HL-60 (cell line): ENCODE measurements around the gene CACNB3.
A peak's percentile ranks its signal among the peaks of the same experiment; 100 is the strongest.

Experiments
- DNase-seq, 2 experiments: peaks; one replicate each; pipeline ENCODE4 v3.0.0-alpha.2; 2010 to 2020; ENCODE audit warnings: low read depth in 1 of 2, low spot score in 1 of 2
- H3K27ac ChIP-seq: fragments of 250-450 bp; sonication (Bioruptor Pico); replicated peaks from 2 replicates; pipeline ENCODE4 v1.5.1; 2020; ENCODE audit warnings: mild to moderate bottlenecking, moderate library complexity
- H3K27me3 ChIP-seq: fragments of 250-450 bp; sonication (Bioruptor Pico); 2 replicates; pipeline ENCODE4 v1.5.1; 2021; ENCODE audit warnings: mild to moderate bottlenecking, moderate library complexity; ENCODE audit not compliant: insufficient read depth, poor library complexity, severe bottlenecking
- H3K4me3 ChIP-seq: replicated peaks from 2 replicates; pipeline ENCODE4 v1.5.1; 2011; ENCODE audit warnings: mild to moderate bottlenecking, control low read depth, low read length; ENCODE audit not compliant: insufficient read depth
- CTCF ChIP-seq: IDR thresholded peaks from one replicate; pipeline ENCODE4 v1.5.1; 2011; ENCODE audit warnings: low read length, control low read depth, inconsistent platforms; ENCODE audit not compliant: insufficient read depth
- GABPA ChIP-seq: IDR thresholded peaks from 2 replicates; pipeline ENCODE4 v1.6.1; 2012; ENCODE audit warnings: low read depth
- POLR2AphosphoS5 ChIP-seq: IDR thresholded peaks from 2 replicates; pipeline ENCODE4 v1.6.1; 2012; ENCODE audit warnings: low read depth
- REST ChIP-seq: IDR thresholded peaks from 2 replicates; pipeline ENCODE4 v1.6.1; 2012; ENCODE audit warnings: low read depth; ENCODE audit not compliant: insufficient replicate concordance
- SPI1 ChIP-seq: IDR thresholded peaks from 2 replicates; pipeline ENCODE4 v1.6.1; 2012; ENCODE audit warnings: low read depth, mild to moderate bottlenecking, borderline replicate concordance

CACNB3 gene

GRCh38 chr12:48818831-48819590, 715 bp downstream of the CACNB3 start:
- DNase-seq = peak in 1 of 2 experiments; percentile 44
- H3K27ac ChIP-seq = no peak overlapping the region
- no peak for TF ChIP-seq SPI1
- TF ChIP-seq POLR2AphosphoS5 = no peak
- no peak for TF ChIP-seq REST
- TF ChIP-seq GABPA = no peak
- TF ChIP-seq CTCF = peak; percentile 15
- H3K4me3 ChIP-seq = peak overlapping the region; percentile 59
- peaks cover 12% of the 10 kb centered on the region for H3K27me3 ChIP-seq

GRCh38 chr12:48819986-48820725, 1.9 kb downstream of the CACNB3 start:
- H3K4me3 ChIP-seq = no peak overlapping the region
- peaks cover 12% of the 10 kb centered on the region for H3K27me3 ChIP-seq
- no peak for DNase-seq
- H3K27ac ChIP-seq = no peak overlapping the region
- no peak for TF ChIP-seq CTCF
- no peak for TF ChIP-seq REST
- TF ChIP-seq GABPA = no peak
- no peak for TF ChIP-seq POLR2AphosphoS5
- no peak for TF ChIP-seq SPI1

GRCh38 chr12:48822139-48822538, 3.8 kb downstream of the CACNB3 start:
- H3K27ac ChIP-seq = no peak overlapping the region
- no peak overlapping the region for H3K4me3 ChIP-seq
- DNase-seq = no peak
- TF ChIP-seq REST = no peak
- TF ChIP-seq SPI1 = no peak
- no peak for TF ChIP-seq GABPA
- TF ChIP-seq CTCF = no peak
- no peak for TF ChIP-seq POLR2AphosphoS5
- H3K27me3 ChIP-seq = peaks cover 11% of the 10 kb centered on the region
